GM21447 (cell line): ENCODE measurements around the gene MRPL54.
"Not testable (repeated sequence)": the region's sequence is repeated elsewhere in the genome, so short reads cannot be mapped to it uniquely, and the experiment has no call there.

ENCODE experiments used
- ATAC-seq: cut with Tn5 transposase; IDR thresholded peaks from one replicate; pipeline ENCODE4 v1.9.1; 2021; ENCODE audit not compliant: unreplicated experiment

MRPL54 gene

GRCh38 chr19:3808420-3809143 is 46.1 kb downstream of the MRPL54 start:
- no peak for ATAC-seq

- no peak for ATAC-seq
Observed at GRCh38 chr19:3809881-3810707, 47.6 kb downstream of the MRPL54 start.

DNA sequence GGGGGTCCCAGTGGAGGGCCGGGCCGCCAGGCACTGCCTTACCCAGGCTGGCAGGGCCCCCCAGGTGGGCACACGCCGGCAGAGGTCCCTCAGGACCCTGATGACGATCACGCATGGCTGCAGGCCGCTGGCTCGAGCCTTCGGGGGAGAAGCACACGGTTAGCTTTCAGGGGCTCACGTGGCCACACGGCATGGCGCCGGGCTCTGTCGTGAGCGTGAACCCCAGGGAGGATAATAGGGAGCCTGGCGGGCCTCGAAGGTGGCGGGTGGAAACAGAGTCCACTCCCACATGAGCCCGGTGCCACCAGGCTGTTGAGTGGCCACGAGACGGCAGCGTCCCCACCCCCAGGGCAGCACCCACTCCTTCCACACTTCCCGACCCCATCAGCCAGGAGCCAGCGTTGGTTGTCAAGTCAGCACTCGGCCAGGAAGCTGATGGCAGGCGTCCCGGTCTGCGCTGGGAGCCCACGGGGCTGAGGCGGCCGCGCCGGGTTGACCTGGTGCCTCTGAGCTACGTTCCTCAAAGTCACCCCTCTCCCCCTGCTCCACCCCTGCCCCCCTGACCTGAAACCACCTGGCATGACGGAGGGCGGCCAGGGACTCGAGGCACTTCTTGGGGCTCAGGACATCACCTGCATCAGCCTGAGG is 48.4 kb downstream of the MRPL54 start:
- ATAC-seq, result no peak

GRCh38 chr19:3813473-3814392 is 51.3 kb downstream of the MRPL54 start:
- ATAC-seq, result no peak

- ATAC-seq, result no peak
Observed at GRCh38 chr19:3814648-3815047, 52.2 kb downstream of the MRPL54 start.

DNA sequence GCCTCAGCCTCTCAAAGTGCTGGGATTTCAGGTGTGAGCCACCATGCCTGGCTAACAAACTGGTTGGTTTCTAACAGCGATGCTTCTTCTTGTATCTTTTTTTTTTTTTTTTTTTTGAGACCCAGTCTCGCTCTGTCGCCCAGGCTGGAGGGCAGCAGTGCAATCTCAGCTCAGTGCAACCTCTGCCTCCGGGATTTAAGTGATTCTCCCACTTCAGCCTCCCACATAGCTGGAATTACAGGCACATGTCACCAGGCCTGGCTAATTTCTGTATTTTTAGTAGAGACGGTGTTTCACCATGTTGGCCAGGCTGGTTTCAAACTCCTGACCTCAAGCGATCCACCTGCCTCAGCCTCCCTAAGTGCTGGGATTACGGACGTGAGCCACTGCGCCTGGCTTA is 53.7 kb downstream of the MRPL54 start:
- not testable (repeated sequence) for ATAC-seq

GRCh38 chr19:3816566-3817218 is 54.2 kb downstream of the MRPL54 start:
- no peak for ATAC-seq
